ENCODE measurements around the gene HS3ST5. TPM values are rescaled to one million over a fixed set of nuclear protein-coding genes. Genes with fewer than 3 reads are reported as not detected.
"Not testable (repeated sequence)": the region's sequence is repeated elsewhere in the genome, so short reads cannot be mapped to it uniquely, and the experiment has no call there.

The HS3ST5 gene
- polyA plus RNA-seq, 4 donors, result 0.66 to 1.0 (median 0.88) TPM

GRCh38 chr6:114011486-114011885 is 331.3 kb downstream of the HS3ST5 start:
- not testable (repeated sequence) for DNase-seq (ENCODE audit: low read depth in 4 of 4, low spot score in 3 of 4)

GRCh38 chr6:114010540-114010939 is 332.3 kb downstream of the HS3ST5 start:
- DNase-seq (ENCODE audit: low read depth in 4 of 4, low spot score in 3 of 4), result no peak

GRCh38 chr6:114009192-114009591 is 333.6 kb downstream of the HS3ST5 start:
- DNase-seq (ENCODE audit: low read depth in 4 of 4, low spot score in 3 of 4), result no peak

GRCh38 chr6:114008331-114008730 is 334.5 kb downstream of the HS3ST5 start:
- no peak for DNase-seq (ENCODE audit: low read depth in 4 of 4, low spot score in 3 of 4)

GRCh38 chr6:114007516-114007915 is 335.3 kb downstream of the HS3ST5 start:
- no peak for DNase-seq (ENCODE audit: low read depth in 4 of 4, low spot score in 3 of 4)

Measured in left renal pelvis (tissue), 4 donors.